HCT116 (cell line): ENCODE data around the gene TBC1D16. TPM values are rescaled to one million over a fixed set of nuclear protein-coding genes. Genes with fewer than 3 reads are reported as not detected.

Experiments
- ATAC-seq: fragments of 200-7000 bp; cut with Tn5 transposase; 2 replicates; pipeline ENCODE4 v1.9.1; 2020; ENCODE audit warnings: mild to moderate bottlenecking, moderate library complexity
- BruUV-seq: library from RNA; stranded (reverse); fragments of 400-500 nt; replicated peaks from 2 replicates; lab custom pipeline; 2021; lab: Mats Ljungman, UMichigan
- CTCF ChIA-PET: fragments of 300-600 bp; sonication (Branson Sonifier 250); formaldehyde crosslinking; loops from one replicate; lab custom pipeline; 2021; ENCODE audit warnings: antibody characterized with exemption; lab: Charles Lee
- POLR2A ChIA-PET: fragments of 300-600, 350-600 bp; sonication (Branson Sonifier 250); formaldehyde crosslinking; loops from one replicate; lab custom pipeline; 2021; ENCODE audit warnings: antibody characterized with exemption; lab: Charles Lee
- RAD21 ChIA-PET, 2 experiments: fragments of 300-600 bp; sonication (Branson Sonifier 250); formaldehyde crosslinking; loops; one replicate each; lab custom pipeline; 2023; ENCODE audit warnings: low total read pairs in 2 of 2; ENCODE audit not compliant: uncharacterized antibody in 2 of 2, unreplicated experiment in 2 of 2, low non-redundant PET in 1 of 2; lab: Charles Lee
- DNase-seq: peaks from one replicate; pipeline ENCODE4 v3.0.0-alpha.2; 2010; ENCODE audit warnings: low read depth, low spot score
- H2AFZ ChIP-seq: fragments of 200-600 bp; shearing (Covaris generic), sonication (generic); 2 replicates; pipeline ENCODE4 v1.6.1; 2017; ENCODE audit warnings: low read depth, mixed run types, mixed read lengths, antibody characterized with exemption, low read length; ENCODE audit not compliant: poor library complexity, severe bottlenecking
- H3K27ac ChIP-seq: 2 replicates; pipeline ENCODE4 v1.5.1; 2012; ENCODE audit warnings: low read depth, low read length
- H3K27me3 ChIP-seq: fragments of 200-600 bp; sonication (generic); 2 replicates; pipeline ENCODE4 v1.6.1; 2016; ENCODE audit warnings: mixed run types, low read length, mixed read lengths; ENCODE audit not compliant: insufficient read depth
- H3K36me3 ChIP-seq, 2 experiments: fragments of 200-500 bp in 1 of 2; fragments of 200-600 bp in 1 of 2; sonication (Bioruptor generic) in 1 of 2; sonication (generic) in 1 of 2; 2 replicates each; pipeline versions ENCODE4 v1.5.1 to v1.6.1; 2014 to 2016; ENCODE audit warnings: low read length in 2 of 2, inconsistent platforms in 1 of 2, mixed read lengths in 1 of 2, mixed run types in 1 of 2; ENCODE audit not compliant: insufficient read depth in 2 of 2, control insufficient read depth in 1 of 2
- H3K4me1 ChIP-seq, 2 experiments: fragments of 200-600 bp in 1 of 2; sonication (generic) in 1 of 2; 2 replicates each; pipeline versions ENCODE4 v1.5.1 to v1.6.1; 2012 to 2017; ENCODE audit warnings: low read length in 2 of 2, inconsistent platforms in 1 of 2, mild to moderate bottlenecking in 1 of 2, mixed read lengths in 1 of 2, mixed run types in 1 of 2, moderate library complexity in 1 of 2; ENCODE audit not compliant: insufficient read depth in 2 of 2, control insufficient read depth in 1 of 2
- H3K4me2 ChIP-seq: fragments of 200-600 bp; sonication (generic); 2 replicates; pipeline ENCODE4 v1.6.1; 2017; ENCODE audit warnings: mixed run types, low read length, mixed read lengths
- H3K4me3 ChIP-seq, 2 experiments: fragments of 200-600 bp in 1 of 2; sonication (generic) in 1 of 2; replicated peaks in 1 of 2; 2 replicates each; pipeline ENCODE4 v1.5.1; 2011 to 2016; ENCODE audit warnings: low read length in 2 of 2, control low read depth in 1 of 2, low read depth in 1 of 2, mild to moderate bottlenecking in 1 of 2, mixed read lengths in 1 of 2, mixed run types in 1 of 2
- H3K79me2 ChIP-seq: fragments of 200-600 bp; sonication (generic); 2 replicates; pipeline ENCODE4 v1.6.1; 2017; ENCODE audit warnings: mild to moderate bottlenecking, mixed run types, low read length, moderate library complexity, mixed read lengths; ENCODE audit not compliant: insufficient read depth
- H3K9ac ChIP-seq: fragments of 200-600 bp; sonication (generic); 2 replicates; pipeline ENCODE4 v1.6.1; 2016; ENCODE audit warnings: low read length, mixed read lengths
- H3K9me2 ChIP-seq: fragments of 200-600 bp; sonication (generic), shearing (Covaris generic); 2 replicates; pipeline ENCODE4 v1.6.1; 2017; ENCODE audit warnings: mixed run types, mild to moderate bottlenecking, moderate library complexity; ENCODE audit not compliant: insufficient read depth
- H3K9me3 ChIP-seq, 2 experiments: fragments of 200-500 bp in 1 of 2; fragments of 200-600 bp in 1 of 2; sonication (Bioruptor generic) in 1 of 2; sonication (generic) in 1 of 2; 2 replicates each; pipeline ENCODE4 v1.6.1; 2014 to 2017; ENCODE audit warnings: low read length in 2 of 2, mixed read lengths in 2 of 2, inconsistent platforms in 1 of 2, low read depth in 1 of 2, mild to moderate bottlenecking in 1 of 2, mixed run types in 1 of 2, moderate library complexity in 1 of 2; ENCODE audit not compliant: control insufficient read depth in 1 of 2, insufficient read depth in 1 of 2
- H4K20me1 ChIP-seq: fragments of 200-600 bp; sonication (generic), shearing (Covaris generic); 2 replicates; pipeline ENCODE4 v1.6.1; 2017; ENCODE audit warnings: mixed run types, mild to moderate bottlenecking, moderate library complexity; ENCODE audit not compliant: insufficient read depth
- CEBPB ChIP-seq: IDR thresholded peaks from 2 replicates; pipeline ENCODE4 v1.6.1; 2012; ENCODE audit warnings: low read depth
- EZH2phosphoT487 ChIP-seq: fragments of 200-600 bp; IDR thresholded peaks from 2 replicates; pipeline ENCODE4 v1.6.1; 2018; ENCODE audit warnings: antibody characterized with exemption, borderline replicate concordance
- FOSL1 ChIP-seq: IDR thresholded peaks from 2 replicates; pipeline ENCODE4 v1.6.1; 2012; ENCODE audit warnings: low read depth
- JUND ChIP-seq: IDR thresholded peaks from 2 replicates; pipeline ENCODE4 v1.6.1; 2012
- POLR2A ChIP-seq: IDR thresholded peaks from 2 replicates; pipeline ENCODE4 v1.7.0; 2011; ENCODE audit warnings: borderline replicate concordance; ENCODE audit not compliant: insufficient read depth, insufficient read length; ENCODE audit errors: extremely low read depth
- POLR2AphosphoS5 ChIP-seq: IDR thresholded peaks from 2 replicates; pipeline ENCODE4 v1.6.1; 2011; ENCODE audit warnings: mild to moderate bottlenecking, low read depth, low read length, moderate library complexity
- SIN3A ChIP-seq: IDR thresholded peaks from 2 replicates; pipeline ENCODE4 v1.6.1; 2012; ENCODE audit warnings: low read depth
- SP1 ChIP-seq: IDR thresholded peaks from 2 replicates; pipeline ENCODE4 v1.6.1; 2012; ENCODE audit warnings: low read depth
- TCF7L2 ChIP-seq: IDR thresholded peaks from 2 replicates; pipeline ENCODE4 v1.7.0; 2011; ENCODE audit warnings: borderline replicate concordance, inconsistent platforms; ENCODE audit not compliant: insufficient read depth, insufficient read length; ENCODE audit errors: extremely low read depth
- YY1 ChIP-seq: IDR thresholded peaks from 2 replicates; pipeline ENCODE4 v1.6.1; 2011; ENCODE audit warnings: low read length, low read depth, moderate library complexity, mild to moderate bottlenecking; ENCODE audit not compliant: insufficient replicate concordance; ENCODE audit errors: extremely low read depth
- intact Hi-C: fragments of 100-400 bp; cut with micrococcal nuclease; formaldehyde crosslinking; loops from 2 replicates; pipeline ENCODE4 v1.10.0; 2022
- total RNA-seq: library from RNA; stranded (reverse); gene quantifications from one replicate; pipeline ENCODE4 v1.2.1, GENCODE V29; 2021; ENCODE audit not compliant: unreplicated experiment
- TF ChIP-seq, protein P1 (sequence below): IDR thresholded peaks from 2 replicates; pipeline ENCODE4 v1.6.1; 2012; ENCODE audit warnings: low read depth
- TF ChIP-seq, protein P2 (sequence below): IDR thresholded peaks from 2 replicates; pipeline ENCODE4 v1.6.1; 2012
- TF ChIP-seq, protein P3 (sequence below): IDR thresholded peaks from 2 replicates; pipeline ENCODE4 v1.6.1; 2012
- TF ChIP-seq, protein P4 (sequence below), 3 experiments: fragments of 200-600 bp in 1 of 3; sonication (generic) in 1 of 3; IDR thresholded peaks in 2 of 3; conservative IDR thresholded peaks in 1 of 3; 2 replicates each; pipeline ENCODE4 v1.5.1; 2012 to 2017; ENCODE audit warnings: low read depth in 2 of 3, low read length in 2 of 3, antibody characterized with exemption in 1 of 3, borderline replicate concordance in 1 of 3, control low read depth in 1 of 3, mild to moderate bottlenecking in 1 of 3, mixed read lengths in 1 of 3, mixed run types in 1 of 3, moderate library complexity in 1 of 3; ENCODE audit not compliant: insufficient read depth in 1 of 3

TBC1D16 gene
- total RNA-seq, 1 experiment from 2014 or later, result 31.1 TPM

DNA sequence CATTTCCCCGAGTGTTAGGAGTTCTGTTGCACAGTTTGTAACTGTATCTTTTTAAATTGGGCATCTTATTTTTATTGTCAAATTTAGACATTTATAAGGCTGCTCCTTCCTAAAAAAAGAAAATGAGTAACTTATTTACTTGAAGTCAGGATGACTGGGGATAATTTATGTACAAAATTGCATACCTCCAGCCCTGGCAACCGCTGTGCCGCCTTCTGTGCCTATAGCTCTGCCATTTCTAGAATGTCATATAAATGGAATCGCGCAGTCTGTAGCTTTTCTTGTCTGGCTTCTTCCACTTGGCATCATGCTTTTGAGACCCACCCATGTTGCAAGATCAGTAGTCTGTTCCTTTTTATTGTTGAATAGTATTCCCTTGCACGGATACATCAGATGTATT is 36.7 kb upstream of the TBC1D16 start:
- intact Hi-C loops, result no loop called here
- H3K4me2 ChIP-seq, result no peak overlapping the region
- no peak overlapping the region for H2AFZ ChIP-seq
- ChIA-PET RAD21 (no interaction called here), CTCF (interaction anchor here (1.7 kb wide), 1 partner anchor 64 kb away, joined by 5 read pairs; no protein-coding TSS in a partner anchor), POLR2A (no interaction called here)
- no peaks in the 10 kb centered on the region; a peak in 1 of 4 replicates for H3K4me1 ChIP-seq
- H3K79me2 ChIP-seq, result no peaks in the 10 kb centered on the region
- no peaks in the 10 kb centered on the region for H3K36me3 ChIP-seq
- H3K27ac ChIP-seq, result no peak overlapping the region
- no peaks in the 10 kb centered on the region for H4K20me1 ChIP-seq
- BruUV-seq, result no TSS peak
- H3K27me3 ChIP-seq, result no peaks in the 10 kb centered on the region
- ATAC-seq (no peak), DNase-seq (no peak)
- H3K9ac ChIP-seq, result no peak overlapping the region
- H3K9me3 ChIP-seq, result no peaks in the 10 kb centered on the region
- H3K4me3 ChIP-seq, result no peak overlapping the region
- no peaks in the 10 kb centered on the region for H3K9me2 ChIP-seq
- no peak for TF ChIP-seq POLR2A
- no peak for TF ChIP-seq JUND
- TF ChIP-seq FOSL1, result no peak
- TF ChIP-seq, protein P1, sequence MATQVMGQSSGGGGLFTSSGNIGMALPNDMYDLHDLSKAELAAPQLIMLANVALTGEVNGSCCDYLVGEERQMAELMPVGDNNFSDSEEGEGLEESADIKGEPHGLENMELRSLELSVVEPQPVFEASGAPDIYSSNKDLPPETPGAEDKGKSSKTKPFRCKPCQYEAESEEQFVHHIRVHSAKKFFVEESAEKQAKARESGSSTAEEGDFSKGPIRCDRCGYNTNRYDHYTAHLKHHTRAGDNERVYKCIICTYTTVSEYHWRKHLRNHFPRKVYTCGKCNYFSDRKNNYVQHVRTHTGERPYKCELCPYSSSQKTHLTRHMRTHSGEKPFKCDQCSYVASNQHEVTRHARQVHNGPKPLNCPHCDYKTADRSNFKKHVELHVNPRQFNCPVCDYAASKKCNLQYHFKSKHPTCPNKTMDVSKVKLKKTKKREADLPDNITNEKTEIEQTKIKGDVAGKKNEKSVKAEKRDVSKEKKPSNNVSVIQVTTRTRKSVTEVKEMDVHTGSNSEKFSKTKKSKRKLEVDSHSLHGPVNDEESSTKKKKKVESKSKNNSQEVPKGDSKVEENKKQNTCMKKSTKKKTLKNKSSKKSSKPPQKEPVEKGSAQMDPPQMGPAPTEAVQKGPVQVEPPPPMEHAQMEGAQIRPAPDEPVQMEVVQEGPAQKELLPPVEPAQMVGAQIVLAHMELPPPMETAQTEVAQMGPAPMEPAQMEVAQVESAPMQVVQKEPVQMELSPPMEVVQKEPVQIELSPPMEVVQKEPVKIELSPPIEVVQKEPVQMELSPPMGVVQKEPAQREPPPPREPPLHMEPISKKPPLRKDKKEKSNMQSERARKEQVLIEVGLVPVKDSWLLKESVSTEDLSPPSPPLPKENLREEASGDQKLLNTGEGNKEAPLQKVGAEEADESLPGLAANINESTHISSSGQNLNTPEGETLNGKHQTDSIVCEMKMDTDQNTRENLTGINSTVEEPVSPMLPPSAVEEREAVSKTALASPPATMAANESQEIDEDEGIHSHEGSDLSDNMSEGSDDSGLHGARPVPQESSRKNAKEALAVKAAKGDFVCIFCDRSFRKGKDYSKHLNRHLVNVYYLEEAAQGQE, result no peak
- TF ChIP-seq YY1, result no peak
- TF ChIP-seq SIN3A, result no peak
- TF ChIP-seq, protein P2, sequence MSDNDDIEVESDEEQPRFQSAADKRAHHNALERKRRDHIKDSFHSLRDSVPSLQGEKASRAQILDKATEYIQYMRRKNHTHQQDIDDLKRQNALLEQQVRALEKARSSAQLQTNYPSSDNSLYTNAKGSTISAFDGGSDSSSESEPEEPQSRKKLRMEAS, result no peak
- TF ChIP-seq CEBPB, result no peak
- TF ChIP-seq, protein P3, sequence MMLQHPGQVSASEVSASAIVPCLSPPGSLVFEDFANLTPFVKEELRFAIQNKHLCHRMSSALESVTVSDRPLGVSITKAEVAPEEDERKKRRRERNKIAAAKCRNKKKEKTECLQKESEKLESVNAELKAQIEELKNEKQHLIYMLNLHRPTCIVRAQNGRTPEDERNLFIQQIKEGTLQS, result no peak
- no peak for TF ChIP-seq EZH2phosphoT487
- no peak for TF ChIP-seq TCF7L2
- TF ChIP-seq, protein P4, sequence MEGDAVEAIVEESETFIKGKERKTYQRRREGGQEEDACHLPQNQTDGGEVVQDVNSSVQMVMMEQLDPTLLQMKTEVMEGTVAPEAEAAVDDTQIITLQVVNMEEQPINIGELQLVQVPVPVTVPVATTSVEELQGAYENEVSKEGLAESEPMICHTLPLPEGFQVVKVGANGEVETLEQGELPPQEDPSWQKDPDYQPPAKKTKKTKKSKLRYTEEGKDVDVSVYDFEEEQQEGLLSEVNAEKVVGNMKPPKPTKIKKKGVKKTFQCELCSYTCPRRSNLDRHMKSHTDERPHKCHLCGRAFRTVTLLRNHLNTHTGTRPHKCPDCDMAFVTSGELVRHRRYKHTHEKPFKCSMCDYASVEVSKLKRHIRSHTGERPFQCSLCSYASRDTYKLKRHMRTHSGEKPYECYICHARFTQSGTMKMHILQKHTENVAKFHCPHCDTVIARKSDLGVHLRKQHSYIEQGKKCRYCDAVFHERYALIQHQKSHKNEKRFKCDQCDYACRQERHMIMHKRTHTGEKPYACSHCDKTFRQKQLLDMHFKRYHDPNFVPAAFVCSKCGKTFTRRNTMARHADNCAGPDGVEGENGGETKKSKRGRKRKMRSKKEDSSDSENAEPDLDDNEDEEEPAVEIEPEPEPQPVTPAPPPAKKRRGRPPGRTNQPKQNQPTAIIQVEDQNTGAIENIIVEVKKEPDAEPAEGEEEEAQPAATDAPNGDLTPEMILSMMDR (IDR thresholded peaks at IDR 0.05 in 2 of 3, conservative IDR thresholded peaks at IDR 0.05 in 1 of 3; ENCODE audit: borderline replicate concordance in 1 of 3, insufficient read depth in 1 of 3, low read depth in 2 of 3, low read length in 2 of 3), result no peak
- TF ChIP-seq POLR2AphosphoS5, result no peak
- no peak for TF ChIP-seq SP1
